ENCODE results near the gene RTN4RL2.

GRCh38 chr11:57479911-57480310 lies 19.6 kb downstream of the RTN4RL2 start:
- TF ChIP-seq CTCF (IDR thresholded peaks at IDR 0.05; ENCODE audit: insufficient read depth, low read length, poor library complexity, severe bottlenecking) (no peak), EZH2phosphoT487 (conservative IDR thresholded peaks at IDR 0.05; ENCODE audit: low read length) (no peak)

Measured in SU-DHL-6 (cell line).